ENCODE measurements around the gene VMAC.

Gene VMAC

GRCh38 chr19:5881543-5882299, 23.0 kb upstream of the VMAC start:
- TF ChIP-seq POLR2AphosphoS5 (IDR thresholded peaks at IDR 0.05; ENCODE audit: low read depth, low read length), result no peak

GRCh38 chr19:5882421-5882968, 22.2 kb upstream of the VMAC start:
- TF ChIP-seq POLR2AphosphoS5 (IDR thresholded peaks at IDR 0.05; ENCODE audit: low read depth, low read length), result no peak
- no peak for TF ChIP-seq SIN3A (IDR thresholded peaks at IDR 0.05; ENCODE audit: borderline replicate concordance, insufficient read depth, low read length)
- no peak for TF ChIP-seq FOXP2 (optimal IDR thresholded peaks at IDR 0.05; ENCODE audit: borderline replicate concordance, extremely low read depth, extremely low read length, insufficient read depth)

GRCh38 chr19:5889288-5889971, 15.2 kb upstream of the VMAC start:
- TF ChIP-seq FOXP2 (optimal IDR thresholded peaks at IDR 0.05; ENCODE audit: borderline replicate concordance, extremely low read depth, extremely low read length, insufficient read depth) (no peak), SIN3A (IDR thresholded peaks at IDR 0.05; ENCODE audit: borderline replicate concordance, insufficient read depth, low read length) (no peak), REST (IDR thresholded peaks at IDR 0.05; ENCODE audit: insufficient read depth in 1 of 2, low read depth in 2 of 2, low read length in 2 of 2) (no peak), TAF1 (IDR thresholded peaks at IDR 0.05; ENCODE audit: borderline replicate concordance, insufficient read depth, low read length) (no peak), POLR2AphosphoS5 (IDR thresholded peaks at IDR 0.05; ENCODE audit: low read depth, low read length) (no peak)

GRCh38 chr19:5890099-5890498, 14.6 kb upstream of the VMAC start:
- TF ChIP-seq POLR2AphosphoS5 (IDR thresholded peaks at IDR 0.05; ENCODE audit: low read depth, low read length), result no peak
- no peak for TF ChIP-seq REST (IDR thresholded peaks at IDR 0.05; ENCODE audit: insufficient read depth in 1 of 2, low read depth in 2 of 2, low read length in 2 of 2)
- TF ChIP-seq TAF1 (IDR thresholded peaks at IDR 0.05; ENCODE audit: borderline replicate concordance, insufficient read depth, low read length), result no peak
- no peak for TF ChIP-seq SIN3A (IDR thresholded peaks at IDR 0.05; ENCODE audit: borderline replicate concordance, insufficient read depth, low read length)
- TF ChIP-seq FOXP2 (optimal IDR thresholded peaks at IDR 0.05; ENCODE audit: borderline replicate concordance, extremely low read depth, extremely low read length, insufficient read depth), result no peak

- TF ChIP-seq POLR2AphosphoS5 (IDR thresholded peaks at IDR 0.05; ENCODE audit: low read depth, low read length) (no peak), SIN3A (IDR thresholded peaks at IDR 0.05; ENCODE audit: borderline replicate concordance, insufficient read depth, low read length) (no peak), REST (IDR thresholded peaks at IDR 0.05; ENCODE audit: insufficient read depth in 1 of 2, low read depth in 2 of 2, low read length in 2 of 2) (no peak), FOXP2 (optimal IDR thresholded peaks at IDR 0.05; ENCODE audit: borderline replicate concordance, extremely low read depth, extremely low read length, insufficient read depth) (no peak)
Observed at GRCh38 chr19:5891572-5891937, 13.1 kb upstream of the VMAC start.

Data from PFSK-1 (cell line).